ENCODE results near the gene CHRNE. TPM values are rescaled to one million over a fixed set of nuclear protein-coding genes. Genes with fewer than 3 reads are reported as not detected.

CHRNE gene
- polyA plus RNA-seq, 2 of the 4 experiments (the other 2 are of a cell fraction): 0.10 to 0.13 TPM

GRCh38 chr17:4913994-4914393 lies 11.1 kb upstream of the CHRNE start (continued):
- TF ChIP-seq CBX8 (IDR thresholded peaks at IDR 0.05): no peak
- TF ChIP-seq RAD21 (conservative IDR thresholded peaks at IDR 0.05 in 1 of 2, IDR thresholded peaks at IDR 0.05 in 1 of 2): no peak
- no peak for TF ChIP-seq HOXB13 (CRISPR knock-in tag; IDR thresholded peaks at IDR 0.05; ENCODE audit: low read depth)
- no peak for TF ChIP-seq RARB (CRISPR knock-in tag; IDR thresholded peaks at IDR 0.05)
- TF ChIP-seq ZC3H11A (IDR thresholded peaks at IDR 0.05): no peak

GRCh38 chr17:4908711-4909496 lies 6.0 kb upstream of the CHRNE start:
- no peaks in the 10 kb centered on the region for H3K9me3 ChIP-seq
- FAIRE-seq (peak; percentile 89), ATAC-seq (peak; percentile 96 to 97), DNase-seq (ENCODE audit: low read depth in 1 of 2, low spot score in 1 of 2) (peak; percentile 86 to 92)
- H3K27ac ChIP-seq: peak overlapping the region; percentile 0 to 58; a peak in 3 of 6 replicates
- peaks cover 9% of the 10 kb centered on the region; the same call in 2 of the 3 replicates for H3K4me1 ChIP-seq
- H3K4me3 ChIP-seq: no peak overlapping the region
- POLR2A ChIA-PET: interaction anchor here (0.7 to 1.4 kb wide), 3 partner anchors 31 to 342 kb away, joined by 3 to 17 read pairs (median 4); partner anchors contain the start of genes RNF167 and SLC25A11
- WGBS (ENCODE audit: missing lambda C conversion rate): 37% methylated on average over 20 of the region's 20 CpGs
- CTCF ChIA-PET: interaction anchor here (0.6 to 2.9 kb wide), 65 partner anchors 9 to 697 kb away, joined by 3 to 42 read pairs (median 4); partner anchors contain the start of genes ARRB2, C17orf107, CAMTA2 and ENO3
- H3K4me2 ChIP-seq: peak overlapping the region; percentile 8
- no peak for TF ChIP-seq PHF8 (IDR thresholded peaks at IDR 0.05; ENCODE audit: borderline replicate concordance, low read depth)
- no peak for TF ChIP-seq ZFP36 (IDR thresholded peaks at IDR 0.05; ENCODE audit: borderline replicate concordance, partially characterized antibody)
- no peak for TF ChIP-seq GATA3 (IDR thresholded peaks at IDR 0.05; ENCODE audit: borderline replicate concordance)
- TF ChIP-seq CHD4 (IDR thresholded peaks at IDR 0.05; ENCODE audit: borderline replicate concordance): no peak
- no peak for TF ChIP-seq HDAC2 (IDR thresholded peaks at IDR 0.05)
- no peak for TF ChIP-seq HOXB13 (CRISPR knock-in tag; IDR thresholded peaks at IDR 0.05; ENCODE audit: low read depth)
- TF ChIP-seq NFE2L2 (conservative IDR thresholded peaks at IDR 0.05; ENCODE audit: low read length): no peak
- TF ChIP-seq FOSB (CRISPR knock-in tag; IDR thresholded peaks at IDR 0.05): no peak
- TF ChIP-seq POLR2AphosphoS2 (conservative IDR thresholded peaks at IDR 0.05; ENCODE audit: low read length): no peak
- no peak for TF ChIP-seq FOSL2 (IDR thresholded peaks at IDR 0.05)
- 0 out of 2 replicates have a peak, but pooled peaks have one; percentile 4 for TF ChIP-seq FOSL2 (CRISPR knock-in tag; IDR thresholded peaks at IDR 0.05)
- TF ChIP-seq HOXB5 (CRISPR knock-in tag; IDR thresholded peaks at IDR 0.05): no peak
- no peak for TF ChIP-seq TP53 (CRISPR knock-in tag; IDR thresholded peaks at IDR 0.05)
- TF ChIP-seq RAD21 (conservative IDR thresholded peaks at IDR 0.05 in 1 of 2, IDR thresholded peaks at IDR 0.05 in 1 of 2): peak; percentile 88 to 91
- no peak for TF ChIP-seq ELK1 (IDR thresholded peaks at IDR 0.05; ENCODE audit: low read depth, low read length)
- no peak for TF ChIP-seq MAZ (IDR thresholded peaks at IDR 0.05; ENCODE audit: borderline replicate concordance, low read depth, low read length)
- TF ChIP-seq SREBF2 (IDR thresholded peaks at IDR 0.05): no peak
- TF ChIP-seq JUNB (IDR thresholded peaks at IDR 0.05): no peak
- TF ChIP-seq REST (IDR thresholded peaks at IDR 0.05): no peak
- no peak for TF ChIP-seq PBX3 (IDR thresholded peaks at IDR 0.05)
- no peak for TF ChIP-seq CBX8 (IDR thresholded peaks at IDR 0.05)
- no peak for TF ChIP-seq RNF2 (IDR thresholded peaks at IDR 0.05; ENCODE audit: borderline replicate concordance, low read depth)
- TF ChIP-seq ZSCAN20 (CRISPR knock-in tag; IDR thresholded peaks at IDR 0.05): no peak
- peak in 1 of 2 experiments; percentile 61; a peak in 1 of 4 replicates for TF ChIP-seq CEBPB (IDR thresholded peaks at IDR 0.05)
- TF ChIP-seq ZC3H11A (IDR thresholded peaks at IDR 0.05): no peak
- TF ChIP-seq SMC3 (IDR thresholded peaks at IDR 0.05): peak; percentile 86
- no peak for TF ChIP-seq CBX2 (IDR thresholded peaks at IDR 0.05; ENCODE audit: borderline replicate concordance, low read depth)
- no peak for TF ChIP-seq E2F6 (IDR thresholded peaks at IDR 0.05; ENCODE audit: borderline replicate concordance, low read depth)
- no peak for TF ChIP-seq BHLHE40 (IDR thresholded peaks at IDR 0.05; ENCODE audit: low read depth, low read length)
- TF ChIP-seq CHD2 (IDR thresholded peaks at IDR 0.05; ENCODE audit: low read length, partially characterized antibody): no peak
- TF ChIP-seq MAX (IDR thresholded peaks at IDR 0.05): 0 out of 2 replicates have a peak, but pooled peaks have one; percentile 23
- no peak for TF ChIP-seq MAFK (IDR thresholded peaks at IDR 0.05; ENCODE audit: partially characterized antibody)
